HG03045 (cell line): ENCODE data around the gene PRSS16.
"Not testable (repeated sequence)": the region's sequence is repeated elsewhere in the genome, so short reads cannot be mapped to it uniquely, and the experiment has no call there.

Experiments
- ATAC-seq: cut with Tn5 transposase; IDR thresholded peaks from one replicate; pipeline ENCODE4 v1.9.1; 2021; ENCODE audit warnings: mild to moderate bottlenecking, moderate library complexity; ENCODE audit not compliant: unreplicated experiment

The PRSS16 gene

GRCh38 chr6:27242589-27243265 is 4.8 kb upstream of the PRSS16 start:
- ATAC-seq = no peak

- ATAC-seq = no peak
These were observed 1.3 kb downstream of the PRSS16 start for GRCh38 chr6:27248783-27249182.

GRCh38 chr6:27250277-27251111 is 3.0 kb downstream of the PRSS16 start:
- no peak for ATAC-seq

- ATAC-seq = peak; percentile 81
These were observed 3.7 kb downstream of the PRSS16 start for GRCh38 chr6:27251112-27251605.

GRCh38 chr6:27251606-27252251 is 4.2 kb downstream of the PRSS16 start:
- peak; percentile 87 for ATAC-seq

- no peak for ATAC-seq
These were observed 7.1 kb downstream of the PRSS16 start for GRCh38 chr6:27254566-27254965.

GRCh38 chr6:27255866-27256265 is 8.4 kb downstream of the PRSS16 start:
- ATAC-seq = no peak

GRCh38 chr6:27260369-27260768 is 12.9 kb downstream of the PRSS16 start:
- ATAC-seq = no peak

- ATAC-seq = no peak
These were observed 13.4 kb downstream of the PRSS16 start for GRCh38 chr6:27260836-27261375.

GRCh38 chr6:27263886-27264285 is 16.4 kb downstream of the PRSS16 start:
- no peak for ATAC-seq

- not testable (repeated sequence) for ATAC-seq
These were observed 19.5 kb downstream of the PRSS16 start for GRCh38 chr6:27267003-27267402.

- no peak for ATAC-seq
These were observed 20.4 kb downstream of the PRSS16 start for GRCh38 chr6:27267857-27268434.

- ATAC-seq = no peak
These were observed 21.3 kb downstream of the PRSS16 start for GRCh38 chr6:27268803-27269202.

GRCh38 chr6:27273783-27274182 is 26.3 kb downstream of the PRSS16 start:
- no peak for ATAC-seq

- no peak for ATAC-seq
These were observed 27.8 kb downstream of the PRSS16 start for GRCh38 chr6:27275025-27275956.

GRCh38 chr6:27279513-27280063 is 32.1 kb downstream of the PRSS16 start:
- ATAC-seq = no peak

- no peak for ATAC-seq
These were observed 32.6 kb downstream of the PRSS16 start for GRCh38 chr6:27280064-27280539.

- no peak for ATAC-seq
These were observed 33.1 kb downstream of the PRSS16 start for GRCh38 chr6:27280540-27281000.

- ATAC-seq = no peak
These were observed 33.6 kb downstream of the PRSS16 start for GRCh38 chr6:27281105-27281539.
